OCI-LY7 (cell line): ENCODE results near the gene PRSS1.

ENCODE experiments used
- CTCF ChIP-seq: fragments of 200-600 bp; sonication (generic); conservative IDR thresholded peaks from 2 replicates; pipeline ENCODE4 v1.5.1; 2014; ENCODE audit warnings: mild to moderate bottlenecking, antibody characterized with exemption, low read length, moderate library complexity, mixed read lengths
- EZH2phosphoT487 ChIP-seq: fragments of 200-600 bp; sonication (generic); IDR thresholded peaks from 2 replicates; pipeline ENCODE4 v1.6.1; 2018; ENCODE audit warnings: low read depth, borderline replicate concordance, mild to moderate bottlenecking, mixed run types, antibody characterized with exemption, low read length, moderate library complexity, mixed read lengths

- TF ChIP-seq CTCF (no peak), EZH2phosphoT487 (no peak)
Measured at GRCh38 chr7:142733271-142733670, 16.0 kb upstream of the PRSS1 start.
